Effector memory CD8-positive, alpha-beta T cell (primary cell): ENCODE data around the gene PREB.
"Not testable (repeated sequence)": the region's sequence is repeated elsewhere in the genome, so short reads cannot be mapped to it uniquely, and the experiment has no call there.

Experiments
- ATAC-seq: fragments of 150-1000 bp; cut with Tn5 transposase; replicated peaks from 2 replicates; pipeline ENCODE4 v1.10.0; 2021; ENCODE audit warnings: mild to moderate bottlenecking, moderate library complexity
- DNase-seq, 3 experiments: peaks; one replicate each; pipeline ENCODE4 v3.0.0; 2021
- H3K27ac Mint-ChIP-seq, 2 donors: one replicate each; pipeline ENCODE4 v1.8.0; 2022; ENCODE audit warnings: mild to moderate bottlenecking in 2 of 2, mixed read lengths in 2 of 2, moderate library complexity in 2 of 2
- H3K27me3 Mint-ChIP-seq, 2 donors: one replicate each; pipeline ENCODE4 v1.8.0; 2022; ENCODE audit warnings: mixed read lengths in 2 of 2
- H3K36me3 Mint-ChIP-seq: one replicate; pipeline ENCODE4 v1.8.0; 2022; ENCODE audit warnings: mild to moderate bottlenecking, moderate library complexity, mixed read lengths; ENCODE audit not compliant: insufficient read depth
- H3K4me1 Mint-ChIP-seq, 2 donors: one replicate each; pipeline ENCODE4 v1.8.0; 2022; ENCODE audit warnings: low read depth in 2 of 2, mixed read lengths in 2 of 2
- H3K4me3 Mint-ChIP-seq, 2 donors: one replicate each; pipeline ENCODE4 v1.8.0; 2022; ENCODE audit warnings: mild to moderate bottlenecking in 2 of 2, mixed read lengths in 2 of 2, moderate library complexity in 2 of 2
- H3K9me3 Mint-ChIP-seq, 2 donors: one replicate each; pipeline ENCODE4 v1.8.0; 2022; ENCODE audit warnings: mixed read lengths in 2 of 2

The PREB gene

DNA sequence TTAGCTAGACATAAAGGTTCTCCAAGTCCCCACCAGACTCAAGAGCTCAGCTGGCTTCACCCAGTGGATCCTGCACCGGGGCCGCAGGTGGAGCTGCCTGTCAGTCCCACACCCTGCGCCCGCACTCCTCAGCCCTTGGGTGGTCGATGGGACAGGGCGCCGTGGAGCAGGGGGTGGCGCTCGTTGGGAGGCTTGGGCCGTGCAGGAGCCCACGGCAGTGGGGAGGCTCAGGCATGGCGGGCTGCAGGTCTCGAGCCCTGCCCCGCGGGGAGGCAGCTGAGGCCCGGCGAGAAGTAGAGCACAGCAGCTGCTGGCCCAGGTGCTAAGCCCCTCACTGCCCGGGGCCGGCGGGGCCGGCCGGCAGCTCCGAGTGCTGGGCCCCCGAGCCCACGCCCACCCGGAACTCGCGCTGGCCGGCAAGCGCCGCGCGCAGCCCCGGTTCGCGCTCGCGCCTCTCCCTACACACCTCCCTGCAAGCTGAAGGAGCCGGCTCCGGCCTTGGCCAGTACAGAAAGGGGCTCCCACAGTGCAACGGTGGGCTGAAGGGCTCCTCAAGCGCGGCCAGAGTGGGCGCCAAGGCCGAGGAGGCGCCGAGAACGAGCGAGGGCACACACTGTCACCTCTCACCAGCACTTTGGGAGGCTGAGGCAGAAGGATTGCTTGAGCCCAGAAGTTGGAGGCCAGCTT lies 22.9 kb downstream of the PREB start:
- not testable (repeated sequence) for H3K9me3 Mint-ChIP-seq, H3K27ac Mint-ChIP-seq, H3K36me3 Mint-ChIP-seq

GRCh38 chr2:27110603-27111352 lies 23.7 kb downstream of the PREB start:
- ATAC-seq, H3K27ac Mint-ChIP-seq, DNase-seq, H3K4me1 Mint-ChIP-seq, H3K36me3 Mint-ChIP-seq, H3K4me3 Mint-ChIP-seq, H3K9me3 Mint-ChIP-seq: not testable (repeated sequence)
- H3K27me3 Mint-ChIP-seq: peaks cover 11 to 31% of the 10 kb centered on the region in 2 donors

More for the DNA sequence above, 22.9 kb downstream of the PREB start:
- not testable (repeated sequence) for H3K4me1 Mint-ChIP-seq, ATAC-seq, H3K4me3 Mint-ChIP-seq, DNase-seq
- peaks cover 6 to 26% of the 10 kb centered on the region in 2 donors for H3K27me3 Mint-ChIP-seq

DNA sequence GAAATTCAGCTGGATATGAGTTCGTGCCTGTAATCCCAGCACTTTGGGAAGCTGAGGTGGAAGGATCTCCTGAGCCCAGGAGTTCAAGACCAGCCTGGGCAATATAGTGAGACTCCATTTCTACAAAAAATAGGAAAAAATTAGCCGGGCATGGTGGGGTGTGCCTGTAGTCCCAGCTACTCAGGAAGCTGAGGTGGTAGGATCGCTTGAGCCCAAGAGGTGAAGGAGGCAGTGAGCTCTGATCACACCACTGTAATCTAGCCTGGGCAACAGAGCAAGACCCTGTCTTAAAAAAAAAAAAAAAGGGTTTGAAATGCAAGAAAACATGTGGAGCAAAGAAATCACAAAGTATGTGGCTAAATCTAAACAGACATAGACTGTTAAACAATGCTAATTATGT lies 25.4 kb downstream of the PREB start:
- DNase-seq: no peak
- H3K4me1 Mint-ChIP-seq: no peaks in the 10 kb centered on the region
- H3K36me3 Mint-ChIP-seq: no peaks in the 10 kb centered on the region
- peaks cover 13 to 33% of the 10 kb centered on the region in 2 donors for H3K27me3 Mint-ChIP-seq
- no peaks in the 10 kb centered on the region for H3K9me3 Mint-ChIP-seq
- no peak overlapping the region for H3K4me3 Mint-ChIP-seq
- no peak overlapping the region for H3K27ac Mint-ChIP-seq
- ATAC-seq: no peak

DNA sequence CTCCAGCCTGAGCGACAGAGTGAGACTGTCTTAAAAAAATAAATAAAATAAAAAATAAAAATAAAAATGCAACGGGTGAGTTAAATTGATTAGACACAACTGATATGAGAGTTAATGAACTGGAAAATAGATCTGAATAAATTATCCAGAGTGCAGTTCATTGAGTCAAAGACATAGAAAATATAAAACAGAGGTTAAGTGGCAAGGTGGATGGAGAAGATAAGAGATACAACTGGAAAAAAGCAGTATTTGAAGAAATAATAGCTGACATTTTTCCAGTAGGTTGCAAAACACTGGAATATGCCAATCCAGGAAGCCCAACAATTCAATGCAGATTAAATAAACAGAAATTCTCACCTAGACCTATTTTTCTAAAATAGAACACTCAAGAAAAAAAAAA lies 26.2 kb downstream of the PREB start:
- Mint-ChIP-seq H3K27ac (no peak overlapping the region), H3K9me3 (no peaks in the 10 kb centered on the region), H3K4me3 (no peak overlapping the region), H3K27me3 (peaks cover 13 to 35% of the 10 kb centered on the region in 2 donors), H3K4me1 (no peaks in the 10 kb centered on the region), H3K36me3 (no peaks in the 10 kb centered on the region)
- ATAC-seq (no peak), DNase-seq (no peak)

GRCh38 chr2:27105981-27106380 lies 28.5 kb downstream of the PREB start:
- Mint-ChIP-seq H3K27ac (no peak overlapping the region), H3K36me3 (no peaks in the 10 kb centered on the region), H3K4me1 (no peaks in the 10 kb centered on the region), H3K27me3 (peaks cover 7 to 49% of the 10 kb centered on the region in 2 donors), H3K4me3 (no peak overlapping the region), H3K9me3 (no peaks in the 10 kb centered on the region)
- ATAC-seq (no peak), DNase-seq (no peak)

GRCh38 chr2:27102329-27102728 lies 32.1 kb downstream of the PREB start:
- H3K4me1 Mint-ChIP-seq: peaks cover 0 to 6% of the 10 kb centered on the region in 2 donors
- H3K27ac Mint-ChIP-seq: no peak overlapping the region
- H3K36me3 Mint-ChIP-seq: no peaks in the 10 kb centered on the region
- H3K9me3 Mint-ChIP-seq: no peaks in the 10 kb centered on the region
- H3K27me3 Mint-ChIP-seq: peaks cover 7 to 42% of the 10 kb centered on the region in 2 donors
- ATAC-seq (no peak), DNase-seq (no peak)
- H3K4me3 Mint-ChIP-seq: no peak overlapping the region

DNA sequence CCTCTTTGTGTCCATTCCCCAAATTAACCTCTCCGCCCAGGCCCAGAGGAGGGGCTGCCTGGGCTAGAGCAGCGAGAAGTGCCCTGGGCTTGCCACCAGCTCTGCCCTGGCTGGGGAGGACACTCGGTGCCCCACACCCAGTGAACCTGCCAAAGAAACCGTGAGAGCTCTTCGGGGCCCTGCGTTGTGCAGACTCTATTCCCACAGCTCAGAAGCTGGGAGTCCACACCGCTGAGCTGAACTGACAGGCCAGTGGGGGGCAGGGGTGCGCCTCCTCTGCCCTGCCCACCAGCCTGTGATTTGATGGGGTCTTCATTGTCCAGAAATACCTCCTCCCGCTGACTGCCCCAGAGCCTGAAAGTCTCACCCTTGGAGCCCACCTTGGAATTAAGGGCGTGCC lies 34.4 kb downstream of the PREB start:
- DNase-seq (no peak), ATAC-seq (no peak)
- H3K4me3 Mint-ChIP-seq: no peak overlapping the region
- peaks cover 0 to 27% of the 10 kb centered on the region in 2 donors for H3K27me3 Mint-ChIP-seq
- peaks cover 7 to 20% of the 10 kb centered on the region in 2 donors for H3K4me1 Mint-ChIP-seq
- H3K9me3 Mint-ChIP-seq: no peaks in the 10 kb centered on the region
- no peak overlapping the region for H3K27ac Mint-ChIP-seq
- no peaks in the 10 kb centered on the region for H3K36me3 Mint-ChIP-seq

DNA sequence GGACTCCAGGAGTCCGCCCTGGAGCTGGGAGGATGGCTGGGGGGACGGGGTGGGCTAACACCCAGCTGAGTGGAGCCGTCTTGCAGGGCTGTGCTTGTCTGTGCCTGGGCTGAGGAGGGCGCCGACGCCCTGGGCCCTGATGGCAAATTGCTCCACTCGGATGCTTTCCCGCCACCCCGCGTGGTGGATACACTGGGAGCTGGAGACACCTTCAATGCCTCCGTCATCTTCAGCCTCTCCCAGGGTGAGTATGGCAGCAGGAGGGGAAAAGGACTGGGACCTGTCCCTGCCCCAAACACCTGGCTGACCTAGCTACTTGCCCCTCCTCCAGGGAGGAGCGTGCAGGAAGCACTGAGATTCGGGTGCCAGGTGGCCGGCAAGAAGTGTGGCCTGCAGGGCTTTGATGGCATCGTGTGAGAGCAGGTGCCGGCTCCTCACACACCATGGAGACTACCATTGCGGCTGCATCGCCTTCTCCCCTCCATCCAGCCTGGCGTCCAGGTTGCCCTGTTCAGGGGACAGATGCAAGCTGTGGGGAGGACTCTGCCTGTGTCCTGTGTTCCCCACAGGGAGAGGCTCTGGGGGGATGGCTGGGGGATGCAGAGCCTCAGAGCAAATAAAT lies 35.0 kb downstream of the PREB start:
- Mint-ChIP-seq H3K4me1 (peaks cover 7 to 20% of the 10 kb centered on the region in 2 donors), H3K4me3 (no peak overlapping the region), H3K27me3 (peaks cover 0 to 21% of the 10 kb centered on the region in 2 donors), H3K9me3 (no peaks in the 10 kb centered on the region), H3K27ac (no peak overlapping the region), H3K36me3 (no peaks in the 10 kb centered on the region)
- ATAC-seq (no peak), DNase-seq (no peak)

DNA sequence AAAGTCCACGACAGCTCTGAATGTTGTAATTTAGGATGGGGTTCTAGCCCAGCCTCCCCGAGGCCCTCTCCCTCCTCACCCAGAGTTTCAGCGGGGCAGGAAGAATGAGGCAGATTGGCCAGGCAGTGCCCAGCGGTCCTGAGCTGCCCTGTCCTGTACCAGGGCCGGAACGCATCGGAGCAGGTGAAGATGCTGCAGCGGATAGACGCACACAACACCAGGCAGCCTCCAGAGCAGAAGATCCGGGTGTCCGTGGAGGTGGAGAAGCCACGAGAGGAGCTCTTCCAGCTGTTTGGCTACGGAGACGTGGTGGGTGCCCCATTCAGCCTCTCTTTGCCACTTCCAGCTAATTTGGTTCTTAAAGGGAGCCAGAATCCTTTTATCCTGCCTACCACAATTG lies 37.1 kb downstream of the PREB start:
- H3K4me3 Mint-ChIP-seq: no peak overlapping the region
- no peak overlapping the region for H3K27ac Mint-ChIP-seq
- DNase-seq: no peak
- H3K27me3 Mint-ChIP-seq: peaks cover 0 to 8% of the 10 kb centered on the region in 2 donors
- ATAC-seq: no peak
- H3K9me3 Mint-ChIP-seq: no peaks in the 10 kb centered on the region
- H3K4me1 Mint-ChIP-seq: peaks cover 7 to 20% of the 10 kb centered on the region in 2 donors
- no peaks in the 10 kb centered on the region for H3K36me3 Mint-ChIP-seq

GRCh38 chr2:27096748-27097297 lies 37.6 kb downstream of the PREB start:
- Mint-ChIP-seq H3K27me3 (peaks cover 0 to 3% of the 10 kb centered on the region in 2 donors), H3K36me3 (no peaks in the 10 kb centered on the region), H3K4me1 (peaks cover 7 to 20% of the 10 kb centered on the region in 2 donors), H3K4me3 (no peak overlapping the region), H3K27ac (peak overlapping the region; percentile 27 to 86), H3K9me3 (no peaks in the 10 kb centered on the region)
- DNase-seq (no peak), ATAC-seq (no peak)

GRCh38 chr2:27095745-27096651 lies 38.4 kb downstream of the PREB start:
- peak; percentile 83 for ATAC-seq
- Mint-ChIP-seq H3K4me1 (peaks cover 7 to 20% of the 10 kb centered on the region in 2 donors), H3K4me3 (peak overlapping the region; percentile 40 to 46), H3K27me3 (no peaks in the 10 kb centered on the region), H3K27ac (peak overlapping the region in 1 of 2 donors; percentile 86), H3K36me3 (no peaks in the 10 kb centered on the region), H3K9me3 (no peaks in the 10 kb centered on the region)
- DNase-seq: no peak

- Mint-ChIP-seq H3K9me3 (no peaks in the 10 kb centered on the region), H3K4me1 (peaks cover 7 to 20% of the 10 kb centered on the region in 2 donors), H3K36me3 (no peaks in the 10 kb centered on the region), H3K27ac (no peak overlapping the region), H3K4me3 (no peak overlapping the region), H3K27me3 (no peaks in the 10 kb centered on the region)
- DNase-seq (no peak), ATAC-seq (no peak)
Measured at GRCh38 chr2:27095427-27095744, 39.0 kb downstream of the PREB start.
